Neural cell (in vitro differentiated cells): ENCODE measurements around the gene METTL26.

Source experiments
- EP300 ChIP-seq: fragments of 450-650 bp; conservative IDR thresholded peaks from 2 replicates; pipeline ENCODE4 v1.6.1; 2014; ENCODE audit warnings: antibody characterized with exemption, mild to moderate bottlenecking, moderate library complexity; ENCODE audit not compliant: poor library complexity, severe bottlenecking
- EZH2 ChIP-seq: fragments of 200-600, 300-800 bp; shearing (Covaris generic), sonication (generic); IDR thresholded peaks from 2 replicates; pipeline ENCODE4 v1.6.1; 2014; ENCODE audit warnings: antibody characterized with exemption, low read length, borderline replicate concordance, mild to moderate bottlenecking; ENCODE audit not compliant: insufficient read depth, poor library complexity, severe bottlenecking
- POLR2AphosphoS5 ChIP-seq: IDR thresholded peaks from 2 replicates; pipeline ENCODE4 v1.6.1; 2012
- RAD21 ChIP-seq: fragments of 450-650 bp; conservative IDR thresholded peaks from 2 replicates; pipeline ENCODE4 v1.6.1; 2014; ENCODE audit warnings: antibody characterized with exemption, mild to moderate bottlenecking, moderate library complexity
- SMC3 ChIP-seq: fragments of 450-650 bp; conservative IDR thresholded peaks from 2 replicates; pipeline ENCODE4 v1.6.1; 2014; ENCODE audit warnings: antibody characterized with exemption, mild to moderate bottlenecking, moderate library complexity; ENCODE audit not compliant: poor library complexity
- TF ChIP-seq, protein P1 (sequence below): fragments of 450-650 bp; IDR thresholded peaks from 2 replicates; pipeline ENCODE4 v1.5.1; 2014; ENCODE audit warnings: antibody characterized with exemption, mild to moderate bottlenecking, moderate library complexity; ENCODE audit not compliant: poor library complexity, severe bottlenecking
- TF ChIP-seq, protein P2 (sequence below): IDR thresholded peaks from 2 replicates; pipeline ENCODE4 v1.6.1; 2012; ENCODE audit warnings: borderline replicate concordance

DNA sequence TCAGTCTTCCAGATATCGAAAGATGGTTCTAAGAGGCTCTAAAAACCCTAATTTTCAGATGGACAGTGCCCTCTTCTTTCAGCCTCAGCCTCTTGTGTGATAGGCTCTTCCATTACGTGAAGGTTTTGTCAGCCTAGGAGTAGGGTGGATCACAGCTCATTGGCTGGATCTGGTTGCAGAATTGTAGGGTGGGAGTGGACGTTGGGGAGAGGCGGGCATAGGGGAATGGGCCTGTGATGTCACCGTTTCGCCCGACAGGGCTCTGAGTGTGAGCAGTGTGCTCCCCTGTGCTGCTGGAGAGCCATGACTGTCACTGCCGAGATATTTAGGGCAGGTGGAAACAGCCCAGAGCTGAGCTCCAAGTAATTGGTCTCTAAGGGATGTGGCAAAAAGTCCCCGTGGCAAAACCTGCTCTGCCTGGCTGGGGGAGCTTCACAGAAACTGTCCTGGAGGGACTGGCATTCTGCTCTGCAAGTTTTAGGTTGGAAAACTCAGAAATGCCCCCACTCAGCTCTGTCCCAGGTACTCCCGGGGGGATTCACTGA is 11.5 kb downstream of the METTL26 start:
- TF ChIP-seq, protein P1, sequence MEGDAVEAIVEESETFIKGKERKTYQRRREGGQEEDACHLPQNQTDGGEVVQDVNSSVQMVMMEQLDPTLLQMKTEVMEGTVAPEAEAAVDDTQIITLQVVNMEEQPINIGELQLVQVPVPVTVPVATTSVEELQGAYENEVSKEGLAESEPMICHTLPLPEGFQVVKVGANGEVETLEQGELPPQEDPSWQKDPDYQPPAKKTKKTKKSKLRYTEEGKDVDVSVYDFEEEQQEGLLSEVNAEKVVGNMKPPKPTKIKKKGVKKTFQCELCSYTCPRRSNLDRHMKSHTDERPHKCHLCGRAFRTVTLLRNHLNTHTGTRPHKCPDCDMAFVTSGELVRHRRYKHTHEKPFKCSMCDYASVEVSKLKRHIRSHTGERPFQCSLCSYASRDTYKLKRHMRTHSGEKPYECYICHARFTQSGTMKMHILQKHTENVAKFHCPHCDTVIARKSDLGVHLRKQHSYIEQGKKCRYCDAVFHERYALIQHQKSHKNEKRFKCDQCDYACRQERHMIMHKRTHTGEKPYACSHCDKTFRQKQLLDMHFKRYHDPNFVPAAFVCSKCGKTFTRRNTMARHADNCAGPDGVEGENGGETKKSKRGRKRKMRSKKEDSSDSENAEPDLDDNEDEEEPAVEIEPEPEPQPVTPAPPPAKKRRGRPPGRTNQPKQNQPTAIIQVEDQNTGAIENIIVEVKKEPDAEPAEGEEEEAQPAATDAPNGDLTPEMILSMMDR = no peak
- TF ChIP-seq POLR2AphosphoS5 (no peak), EZH2 (no peak), SMC3 (no peak), RAD21 (no peak), EP300 (no peak)
- TF ChIP-seq, protein P2, sequence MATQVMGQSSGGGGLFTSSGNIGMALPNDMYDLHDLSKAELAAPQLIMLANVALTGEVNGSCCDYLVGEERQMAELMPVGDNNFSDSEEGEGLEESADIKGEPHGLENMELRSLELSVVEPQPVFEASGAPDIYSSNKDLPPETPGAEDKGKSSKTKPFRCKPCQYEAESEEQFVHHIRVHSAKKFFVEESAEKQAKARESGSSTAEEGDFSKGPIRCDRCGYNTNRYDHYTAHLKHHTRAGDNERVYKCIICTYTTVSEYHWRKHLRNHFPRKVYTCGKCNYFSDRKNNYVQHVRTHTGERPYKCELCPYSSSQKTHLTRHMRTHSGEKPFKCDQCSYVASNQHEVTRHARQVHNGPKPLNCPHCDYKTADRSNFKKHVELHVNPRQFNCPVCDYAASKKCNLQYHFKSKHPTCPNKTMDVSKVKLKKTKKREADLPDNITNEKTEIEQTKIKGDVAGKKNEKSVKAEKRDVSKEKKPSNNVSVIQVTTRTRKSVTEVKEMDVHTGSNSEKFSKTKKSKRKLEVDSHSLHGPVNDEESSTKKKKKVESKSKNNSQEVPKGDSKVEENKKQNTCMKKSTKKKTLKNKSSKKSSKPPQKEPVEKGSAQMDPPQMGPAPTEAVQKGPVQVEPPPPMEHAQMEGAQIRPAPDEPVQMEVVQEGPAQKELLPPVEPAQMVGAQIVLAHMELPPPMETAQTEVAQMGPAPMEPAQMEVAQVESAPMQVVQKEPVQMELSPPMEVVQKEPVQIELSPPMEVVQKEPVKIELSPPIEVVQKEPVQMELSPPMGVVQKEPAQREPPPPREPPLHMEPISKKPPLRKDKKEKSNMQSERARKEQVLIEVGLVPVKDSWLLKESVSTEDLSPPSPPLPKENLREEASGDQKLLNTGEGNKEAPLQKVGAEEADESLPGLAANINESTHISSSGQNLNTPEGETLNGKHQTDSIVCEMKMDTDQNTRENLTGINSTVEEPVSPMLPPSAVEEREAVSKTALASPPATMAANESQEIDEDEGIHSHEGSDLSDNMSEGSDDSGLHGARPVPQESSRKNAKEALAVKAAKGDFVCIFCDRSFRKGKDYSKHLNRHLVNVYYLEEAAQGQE = no peak
